Embryonic facial prominence (tissue), 1 donor: ENCODE measurements around the gene GMDS.

Source experiments
- DNase-seq: peaks from one replicate; pipeline ENCODE4 v3.0.0-alpha.2; 2016; ENCODE audit errors: extremely low spot score

GMDS gene

GRCh38 chr6:2205396-2205795 is 40.0 kb downstream of the GMDS start:
- no peak for DNase-seq

- DNase-seq, result no peak
Observed at GRCh38 chr6:2204272-2204671, 41.1 kb downstream of the GMDS start.

- no peak for DNase-seq
Observed at GRCh38 chr6:2203264-2203663, 42.1 kb downstream of the GMDS start.

GRCh38 chr6:2197984-2198383 is 47.4 kb downstream of the GMDS start:
- no peak for DNase-seq

- DNase-seq, result no peak
Observed at GRCh38 chr6:2197177-2197671, 48.2 kb downstream of the GMDS start.

GRCh38 chr6:2196079-2196679 is 49.2 kb downstream of the GMDS start:
- DNase-seq, result no peak

GRCh38 chr6:2194643-2195042 is 50.8 kb downstream of the GMDS start:
- DNase-seq, result no peak

- DNase-seq, result no peak
Observed at GRCh38 chr6:2193931-2194330, 51.5 kb downstream of the GMDS start.

- no peak for DNase-seq
Observed at GRCh38 chr6:2192976-2193375, 52.4 kb downstream of the GMDS start.

GRCh38 chr6:2191390-2191740 is 54.0 kb downstream of the GMDS start:
- no peak for DNase-seq

GRCh38 chr6:2190661-2191389 is 54.6 kb downstream of the GMDS start:
- DNase-seq, result no peak

- DNase-seq, result no peak
Observed at GRCh38 chr6:2188856-2189384, 56.5 kb downstream of the GMDS start.

- no peak for DNase-seq
Observed at GRCh38 chr6:2188397-2188796, 57.0 kb downstream of the GMDS start.

GRCh38 chr6:2187826-2188225 is 57.6 kb downstream of the GMDS start:
- DNase-seq, result no peak

GRCh38 chr6:2186516-2186915 is 58.9 kb downstream of the GMDS start:
- DNase-seq, result no peak

GRCh38 chr6:2185466-2185865 is 59.9 kb downstream of the GMDS start:
- no peak for DNase-seq

GRCh38 chr6:2184700-2185455 is 60.5 kb downstream of the GMDS start:
- DNase-seq, result no peak

GRCh38 chr6:2183752-2184151 is 61.7 kb downstream of the GMDS start:
- DNase-seq, result no peak

- no peak for DNase-seq
Observed at GRCh38 chr6:2183246-2183645, 62.2 kb downstream of the GMDS start.

- no peak for DNase-seq
Observed at GRCh38 chr6:2182251-2182650, 63.2 kb downstream of the GMDS start.

GRCh38 chr6:2181567-2181966 is 63.8 kb downstream of the GMDS start:
- no peak for DNase-seq

- DNase-seq, result no peak
Observed at GRCh38 chr6:2179950-2180349, 65.5 kb downstream of the GMDS start.

- DNase-seq, result no peak
Observed at GRCh38 chr6:2179241-2179640, 66.2 kb downstream of the GMDS start.
